Suprapubic skin (tissue), 4 donors: ENCODE measurements around the gene PRELID1. TPM values are rescaled to one million over a fixed set of nuclear protein-coding genes. Genes with fewer than 3 reads are reported as not detected.

Experiments used
- DNase-seq, 2 donors: peaks; one replicate each; pipeline ENCODE4 v3.0.0-alpha.2; 2019; ENCODE audit warnings: low spot score in 2 of 2
- H3K27ac ChIP-seq: fragments of 200-600 bp; sonication (generic); one replicate; pipeline ENCODE4 v1.5.1; 2019
- H3K27me3 ChIP-seq: fragments of 200-600 bp; sonication (generic); one replicate; pipeline ENCODE4 v1.5.1; 2019
- H3K36me3 ChIP-seq: fragments of 200-600 bp; sonication (generic); one replicate; pipeline ENCODE4 v1.5.1; 2019
- H3K4me1 ChIP-seq: fragments of 200-600 bp; sonication (generic); one replicate; pipeline ENCODE4 v1.5.1; 2019
- H3K4me3 ChIP-seq: fragments of 200-600 bp; sonication (generic); one replicate; pipeline ENCODE4 v1.5.1; 2019; ENCODE audit warnings: mild to moderate bottlenecking
- H3K9me3 ChIP-seq: fragments of 200-600 bp; sonication (generic); one replicate; pipeline ENCODE4 v1.5.1; 2019
- EP300 ChIP-seq: sonication (generic); formaldehyde crosslinking; IDR thresholded peaks from one replicate; pipeline ENCODE4 v1.6.1; 2017; ENCODE audit warnings: antibody characterized with exemption
- POLR2A ChIP-seq, 2 donors: fragments of 450-650 bp; IDR thresholded peaks; one replicate each; pipeline ENCODE4 v1.6.1; 2017; ENCODE audit warnings: antibody characterized with exemption in 2 of 2, mild to moderate bottlenecking in 2 of 2, moderate library complexity in 2 of 2
- POLR2AphosphoS5 ChIP-seq, 3 donors: sonication (generic); formaldehyde crosslinking; IDR thresholded peaks; one replicate each; pipeline ENCODE4 v1.6.1; 2017; ENCODE audit warnings: antibody characterized with exemption in 3 of 3
- WGBS: methylation state at CpG from one replicate; pipeline ENCODE4 v1.1.5; 2018; 5-methylcytosine and 5-hydroxymethylcytosine counted together
- total RNA-seq, 4 donors: library from RNA; depleted of rRNA; stranded (reverse); fragments of >200 nt; gene quantifications; one replicate each; pipeline ENCODE4 v1.1.0, GENCODE V29; 2016
- TF ChIP-seq, protein P1 (sequence below), 2 donors: fragments of 200-600 bp in 1 of 2; fragments of 450-650 bp in 1 of 2; sonication (generic) in 1 of 2; IDR thresholded peaks; one replicate each; pipeline ENCODE4 v1.5.1; 2016 to 2019; ENCODE audit warnings: antibody characterized with exemption in 2 of 2, mild to moderate bottlenecking in 1 of 2, moderate library complexity in 1 of 2

Gene PRELID1
- total RNA-seq, 4 donors from 2014 or later: 54.2 to 90.1 (median 62.1) TPM

DNA sequence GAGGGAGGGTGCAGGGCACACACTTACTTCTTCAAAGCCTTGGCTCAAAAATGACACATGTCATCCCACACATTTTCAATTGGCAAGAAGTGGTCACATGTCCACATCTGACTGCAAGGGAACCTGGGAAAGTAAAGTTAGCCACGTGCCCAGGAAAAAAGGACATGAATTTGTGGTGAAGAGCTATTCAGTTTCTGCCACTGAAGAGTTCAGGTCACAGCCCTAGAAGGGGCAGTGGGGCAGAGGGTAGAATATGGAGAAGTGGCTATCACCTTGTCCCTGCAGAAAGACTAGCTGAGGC lies 52.2 kb downstream of the PRELID1 start:
- Histone ChIP-seq H3K4me1 (peaks cover 35% of the 10 kb centered on the region), H3K36me3 (no peaks in the 10 kb centered on the region), H3K27ac (no peak overlapping the region), H3K27me3 (no peaks in the 10 kb centered on the region), H3K9me3 (no peaks in the 10 kb centered on the region), H3K4me3 (no peak overlapping the region)
- no peak for DNase-seq
- WGBS: 24% methylated on average over 1 of the region's 1 CpG
- TF ChIP-seq POLR2A (IDR thresholded peaks at IDR 0.05): no peak
- TF ChIP-seq EP300: no peak
- TF ChIP-seq POLR2AphosphoS5 (IDR thresholded peaks at IDR 0.05): no peak
- TF ChIP-seq, protein P1, sequence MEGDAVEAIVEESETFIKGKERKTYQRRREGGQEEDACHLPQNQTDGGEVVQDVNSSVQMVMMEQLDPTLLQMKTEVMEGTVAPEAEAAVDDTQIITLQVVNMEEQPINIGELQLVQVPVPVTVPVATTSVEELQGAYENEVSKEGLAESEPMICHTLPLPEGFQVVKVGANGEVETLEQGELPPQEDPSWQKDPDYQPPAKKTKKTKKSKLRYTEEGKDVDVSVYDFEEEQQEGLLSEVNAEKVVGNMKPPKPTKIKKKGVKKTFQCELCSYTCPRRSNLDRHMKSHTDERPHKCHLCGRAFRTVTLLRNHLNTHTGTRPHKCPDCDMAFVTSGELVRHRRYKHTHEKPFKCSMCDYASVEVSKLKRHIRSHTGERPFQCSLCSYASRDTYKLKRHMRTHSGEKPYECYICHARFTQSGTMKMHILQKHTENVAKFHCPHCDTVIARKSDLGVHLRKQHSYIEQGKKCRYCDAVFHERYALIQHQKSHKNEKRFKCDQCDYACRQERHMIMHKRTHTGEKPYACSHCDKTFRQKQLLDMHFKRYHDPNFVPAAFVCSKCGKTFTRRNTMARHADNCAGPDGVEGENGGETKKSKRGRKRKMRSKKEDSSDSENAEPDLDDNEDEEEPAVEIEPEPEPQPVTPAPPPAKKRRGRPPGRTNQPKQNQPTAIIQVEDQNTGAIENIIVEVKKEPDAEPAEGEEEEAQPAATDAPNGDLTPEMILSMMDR (IDR thresholded peaks at IDR 0.05): no peak

Other genes starting within 250 kb of the PRELID1 start
- 10 to 100 TPM in 1 of 4 donors, 1 to 10 TPM in 3; 1.8 to 12.2 (median 5.4) TPM for gene FGFR4, start 216.9 kb upstream of the PRELID1 start, total RNA-seq
- 10 to 100 TPM; 36.0 to 67.9 (median 51.3) TPM for gene NSD1, start 170.0 kb upstream of the PRELID1 start, total RNA-seq
- 10 to 100 TPM; 36.7 to 70.1 (median 43.3) TPM for gene RAB24, start 80 bp upstream of the PRELID1 start, total RNA-seq
- 10 to 100 TPM in 3 of 4 donors, 1 to 10 TPM in 1; 8.7 to 30.3 (median 11.7) TPM for gene MXD3, start 8.1 kb downstream of the PRELID1 start, total RNA-seq
- gene LMAN2, start 47.9 kb downstream of the PRELID1 start, total RNA-seq: 100 to 1,000 TPM; 119 to 191 (median 160) TPM
- gene RGS14, start 54.1 kb downstream of the PRELID1 start, total RNA-seq: 10 to 100 TPM; 38.5 to 85.9 (median 68.8) TPM
- under 1 TPM in 1 of 4 donors, not detected in 3; 0.29 TPM for gene SLC34A1, start 80.6 kb downstream of the PRELID1 start, total RNA-seq
- not detected for gene PFN3, start 96.9 kb downstream of the PRELID1 start, total RNA-seq
- 10 to 100 TPM in 1 of 4 donors, 1 to 10 TPM in 3; 2.3 to 18.4 (median 7.1) TPM for gene F12, start 105.8 kb downstream of the PRELID1 start, total RNA-seq
- gene GRK6, start 122.9 kb downstream of the PRELID1 start, total RNA-seq: 10 to 100 TPM; 29.1 to 62.2 (median 37.1) TPM
- 1 to 10 TPM; 5.7 to 9.8 (median 7.8) TPM for gene PRR7, start 143.0 kb downstream of the PRELID1 start, total RNA-seq
- 10 to 100 TPM; 13.1 to 43.4 (median 25.3) TPM for gene DBN1, start 169.8 kb downstream of the PRELID1 start, total RNA-seq
- 10 to 100 TPM; 28.7 to 41.3 (median 32.0) TPM for gene PDLIM7, start 193.8 kb downstream of the PRELID1 start, total RNA-seq
- 1 to 10 TPM in 3 of 4 donors, under 1 TPM in 1; 0.89 to 7.3 (median 1.8) TPM for gene DOK3, start 206.0 kb downstream of the PRELID1 start, total RNA-seq
- 100 to 1,000 TPM in 2 of 4 donors, 10 to 100 TPM in 2; 83.8 to 148 (median 103) TPM for gene DDX41, start 213.2 kb downstream of the PRELID1 start, total RNA-seq